ENCODE measurements around the gene MRPL10. TPM values are rescaled to one million over a fixed set of nuclear protein-coding genes. Genes with fewer than 3 reads are reported as not detected.
A peak's percentile ranks its signal among the peaks of the same experiment; 100 is the strongest.

MRPL10 gene
- total RNA-seq, 1 experiment from 2014 or later = 67.2 TPM

GRCh38 chr17:47852113-47852949 is 21.0 kb upstream of the MRPL10 start:
- Histone ChIP-seq H3K18ac (ENCODE audit: insufficient read length, low read depth, low read length) (no peak overlapping the region), H2AK5ac (ENCODE audit: insufficient read length, low read length) (no peak overlapping the region), H2BK15ac (ENCODE audit: low read depth, low read length) (no peak overlapping the region), H2AFZ (ENCODE audit: low read length) (no peak overlapping the region), H3K4me1 (ENCODE audit: insufficient read depth, low read length) (peaks cover 7% of the 10 kb centered on the region), H3K27ac (ENCODE audit: insufficient read length, low read depth, low read length) (no peak overlapping the region), H3K56ac (ENCODE audit: insufficient read length, low read depth, low read length) (no peak overlapping the region), H3K4me2 (ENCODE audit: insufficient read depth, insufficient read length, low read length) (peak overlapping the region; percentile 75), H2BK5ac (ENCODE audit: insufficient read length, low read length) (no peak overlapping the region), H3K27me3 (ENCODE audit: insufficient read depth, low read length) (peaks cover 56% of the 10 kb centered on the region), H3K4ac (ENCODE audit: low read depth, low read length) (no peak overlapping the region), H4K5ac (ENCODE audit: insufficient read length, low read depth, low read length) (no peak overlapping the region), H3K79me2 (ENCODE audit: insufficient read depth, low read length) (no peaks in the 10 kb centered on the region), H3K23ac (ENCODE audit: insufficient read length, low read depth, low read length) (no peak overlapping the region), H3K9me3 (ENCODE audit: control insufficient read depth, low read depth, low read length) (no peaks in the 10 kb centered on the region), H2BK20ac (ENCODE audit: low read depth, low read length, poor library complexity, severe bottlenecking) (no peak overlapping the region), H4K20me1 (ENCODE audit: control insufficient read depth, insufficient read depth, insufficient read length) (no peaks in the 10 kb centered on the region), H3K23me2 (ENCODE audit: insufficient read length, low read depth, low read length, poor library complexity, severe bottlenecking) (peaks cover 22% of the 10 kb centered on the region), H2BK120ac (ENCODE audit: low read depth, low read length, poor library complexity, severe bottlenecking) (no peak overlapping the region), H3T11ph (ENCODE audit: low read length) (no peak overlapping the region), H3K9ac (ENCODE audit: extremely low read depth, insufficient read length, low read length) (no peak overlapping the region), H4K91ac (ENCODE audit: insufficient read length, low read depth, low read length) (no peak overlapping the region), H3K79me1 (ENCODE audit: insufficient read depth, low read depth, low read length, poor library complexity, severe bottlenecking) (no peaks in the 10 kb centered on the region), H4K8ac (replicated peaks; ENCODE audit: insufficient read length, low read depth, low read length) (no peak overlapping the region), H3K14ac (ENCODE audit: insufficient read depth, low read length) (no peak overlapping the region), H2BK12ac (ENCODE audit: insufficient read length, low read depth, low read length) (no peak overlapping the region)
- Mint-ChIP-seq H3K9me3 (no peaks in the 10 kb centered on the region; a peak in 2 of 5 replicates), H3K36me3 (ENCODE audit: insufficient read depth in 1 of 3, low read depth in 3 of 3) (peaks cover 0 to 2% (median 0%) of the 10 kb centered on the region in 3 experiments; a peak in 1 of 7 replicates), H3K27me3 (ENCODE audit: low read depth) (peaks cover 96% of the 10 kb centered on the region), H3K4me1 (peaks cover 38 to 47% of the 10 kb centered on the region in 2 experiments), H3K4me3 (peak overlapping the region; percentile 55 to 83), H3K27ac (no peak overlapping the region; a peak in 1 of 7 replicates)
- no peak for DNase-seq
- no CpG with 5 or more reads among the region's 32 CpGs for WGBS (ENCODE audit: extremely low coverage, insufficient read length, low lambda C conversion rate)
- no peak for TF ChIP-seq CTCF (conservative IDR thresholded peaks at IDR 0.05)

All from H9 (cell line).